Body of pancreas (tissue), 4 donors: Measurements from ENCODE around the gene PCBD2.

Experiments used
- POLR2A ChIP-seq, 3 donors: fragments of 450-650 bp; IDR thresholded peaks; one replicate each; pipeline ENCODE4 v1.6.1; 2016; ENCODE audit warnings: antibody characterized with exemption in 3 of 3, mild to moderate bottlenecking in 2 of 3
- TF ChIP-seq, protein P1 (sequence below), 7 experiments: fragments of 450-650 bp in 4 of 7; fragments of 200-600 bp in 3 of 7; sonication (generic) in 3 of 7; IDR thresholded peaks; one replicate each; pipeline ENCODE4 v1.5.1; 2016 to 2019; ENCODE audit warnings: antibody characterized with exemption in 7 of 7

DNA sequence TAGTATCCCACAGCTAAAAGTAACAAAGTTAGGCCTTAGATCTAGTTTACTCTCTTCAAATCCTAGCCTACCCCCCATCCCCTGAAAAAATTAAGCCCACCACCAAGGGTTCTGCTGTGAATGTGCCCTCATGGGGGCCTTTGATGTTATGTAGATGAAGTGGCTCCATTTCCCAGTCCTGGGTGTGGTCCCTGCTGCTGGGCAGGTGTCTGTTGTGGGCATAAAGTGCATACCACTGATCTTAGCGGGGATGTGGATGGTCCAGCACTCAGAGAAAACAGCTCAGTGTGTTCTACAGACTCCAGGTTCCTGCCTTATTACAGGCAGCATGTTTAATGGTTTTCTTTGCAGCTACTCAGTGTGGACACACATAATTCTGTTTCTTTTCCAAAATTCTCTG is 1.9 kb downstream of the PCBD2 start:
- TF ChIP-seq POLR2A (IDR thresholded peaks at IDR 0.05): no peak
- TF ChIP-seq, protein P1, sequence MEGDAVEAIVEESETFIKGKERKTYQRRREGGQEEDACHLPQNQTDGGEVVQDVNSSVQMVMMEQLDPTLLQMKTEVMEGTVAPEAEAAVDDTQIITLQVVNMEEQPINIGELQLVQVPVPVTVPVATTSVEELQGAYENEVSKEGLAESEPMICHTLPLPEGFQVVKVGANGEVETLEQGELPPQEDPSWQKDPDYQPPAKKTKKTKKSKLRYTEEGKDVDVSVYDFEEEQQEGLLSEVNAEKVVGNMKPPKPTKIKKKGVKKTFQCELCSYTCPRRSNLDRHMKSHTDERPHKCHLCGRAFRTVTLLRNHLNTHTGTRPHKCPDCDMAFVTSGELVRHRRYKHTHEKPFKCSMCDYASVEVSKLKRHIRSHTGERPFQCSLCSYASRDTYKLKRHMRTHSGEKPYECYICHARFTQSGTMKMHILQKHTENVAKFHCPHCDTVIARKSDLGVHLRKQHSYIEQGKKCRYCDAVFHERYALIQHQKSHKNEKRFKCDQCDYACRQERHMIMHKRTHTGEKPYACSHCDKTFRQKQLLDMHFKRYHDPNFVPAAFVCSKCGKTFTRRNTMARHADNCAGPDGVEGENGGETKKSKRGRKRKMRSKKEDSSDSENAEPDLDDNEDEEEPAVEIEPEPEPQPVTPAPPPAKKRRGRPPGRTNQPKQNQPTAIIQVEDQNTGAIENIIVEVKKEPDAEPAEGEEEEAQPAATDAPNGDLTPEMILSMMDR (IDR thresholded peaks at IDR 0.05): no peak
